GM21786 (cell line): Measurements from ENCODE around the gene TTLL10.

ENCODE experiments used
- ATAC-seq: cut with Tn5 transposase; IDR thresholded peaks from one replicate; pipeline ENCODE4 v1.9.1; 2021; ENCODE audit not compliant: unreplicated experiment

Gene TTLL10

DNA sequence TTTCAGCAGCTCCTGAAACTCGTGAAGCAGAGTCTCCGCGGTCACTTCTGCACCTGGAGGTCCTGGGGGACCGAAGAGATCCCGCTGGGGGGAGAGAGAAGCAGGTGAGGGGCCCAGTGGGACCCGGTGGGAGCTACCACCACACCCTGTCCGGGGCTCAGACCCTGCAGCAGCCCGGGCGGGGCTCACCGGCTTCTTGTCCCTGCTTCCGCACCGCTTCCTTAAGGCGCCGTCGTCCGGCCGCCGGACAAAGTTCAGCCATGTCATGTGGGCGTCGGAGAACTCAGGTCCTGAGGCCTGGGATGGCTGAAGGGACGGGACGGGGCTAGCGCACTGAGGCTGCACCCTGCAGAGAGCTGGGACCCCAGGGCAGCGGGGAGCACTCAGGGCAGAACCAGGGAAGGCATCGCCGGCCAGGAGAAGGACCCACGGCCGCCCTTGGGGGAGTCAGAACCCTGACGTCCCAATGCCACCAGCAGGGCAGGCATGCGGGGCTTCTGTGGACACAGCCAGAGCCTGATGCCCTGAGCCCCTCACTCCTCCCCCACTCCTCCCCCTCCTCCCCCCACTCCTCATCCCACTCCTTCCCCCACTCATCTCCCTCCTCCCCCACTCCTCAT, 70.6 kb downstream of the TTLL10 start:
- ATAC-seq: no peak

GRCh38 chr1:1245178-1245816, 71.6 kb downstream of the TTLL10 start:
- ATAC-seq: no peak

GRCh38 chr1:1245817-1246576, 72.3 kb downstream of the TTLL10 start:
- ATAC-seq: no peak

DNA sequence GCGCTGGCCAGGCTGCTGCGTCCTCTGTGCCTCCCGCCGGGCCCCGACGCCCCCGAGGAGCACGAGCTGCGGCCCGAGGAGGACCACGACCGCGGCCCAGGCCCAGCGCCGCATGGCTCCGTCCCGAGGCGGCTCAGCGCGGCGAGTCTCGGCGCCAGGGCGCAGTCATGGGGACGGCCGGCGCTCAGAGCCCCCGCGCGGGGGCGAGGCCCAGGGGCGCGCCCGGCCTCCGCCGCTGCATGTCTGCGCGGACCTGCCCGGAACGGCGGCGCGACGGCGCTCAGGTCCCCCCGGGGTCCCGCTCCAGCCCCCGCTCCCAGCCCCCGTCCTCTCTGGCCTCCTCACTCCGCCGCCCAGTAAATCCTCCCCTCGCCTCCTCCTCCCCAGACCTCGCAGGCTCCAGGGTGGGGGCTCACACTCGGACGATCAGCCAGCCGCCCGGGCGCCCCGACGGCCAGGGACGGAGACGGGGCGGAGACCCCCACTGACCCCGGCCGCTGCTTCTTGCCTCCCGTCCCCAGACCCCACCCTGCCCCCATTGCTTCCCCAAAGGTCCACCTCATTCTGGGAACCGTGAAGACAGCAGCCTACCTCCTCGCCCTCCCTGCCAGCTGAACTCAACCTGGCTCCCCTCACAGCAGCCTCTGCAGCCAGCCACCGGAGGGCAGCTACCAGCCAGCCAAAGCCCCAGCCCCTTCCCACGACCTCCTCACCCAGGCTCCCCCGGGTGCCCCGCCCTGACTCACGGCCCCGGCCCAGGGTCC, 73.1 kb downstream of the TTLL10 start, which contains the start of gene C1QTNF12:
Gene C1QTNF12, minus strand, starts transcription at position 146 of the 764 bp plus-strand sequence. Its CDS starts 32 bp downstream, at position 114.
- no peak for ATAC-seq

GRCh38 chr1:1247341-1247913, 73.7 kb downstream of the TTLL10 start:
- ATAC-seq: no peak
